T-helper 2 cell (primary cell): Measurements from ENCODE around the gene NAGLU.
"Not testable (repeated sequence)": the region's sequence is repeated elsewhere in the genome, so short reads cannot be mapped to it uniquely, and the experiment has no call there.

ENCODE experiments used
- DNase-seq, 5 experiments: peaks; one replicate each; pipeline versions ENCODE4 v3.0.0 to v3.0.0-alpha.2; 2012 to 2022

NAGLU gene

DNA sequence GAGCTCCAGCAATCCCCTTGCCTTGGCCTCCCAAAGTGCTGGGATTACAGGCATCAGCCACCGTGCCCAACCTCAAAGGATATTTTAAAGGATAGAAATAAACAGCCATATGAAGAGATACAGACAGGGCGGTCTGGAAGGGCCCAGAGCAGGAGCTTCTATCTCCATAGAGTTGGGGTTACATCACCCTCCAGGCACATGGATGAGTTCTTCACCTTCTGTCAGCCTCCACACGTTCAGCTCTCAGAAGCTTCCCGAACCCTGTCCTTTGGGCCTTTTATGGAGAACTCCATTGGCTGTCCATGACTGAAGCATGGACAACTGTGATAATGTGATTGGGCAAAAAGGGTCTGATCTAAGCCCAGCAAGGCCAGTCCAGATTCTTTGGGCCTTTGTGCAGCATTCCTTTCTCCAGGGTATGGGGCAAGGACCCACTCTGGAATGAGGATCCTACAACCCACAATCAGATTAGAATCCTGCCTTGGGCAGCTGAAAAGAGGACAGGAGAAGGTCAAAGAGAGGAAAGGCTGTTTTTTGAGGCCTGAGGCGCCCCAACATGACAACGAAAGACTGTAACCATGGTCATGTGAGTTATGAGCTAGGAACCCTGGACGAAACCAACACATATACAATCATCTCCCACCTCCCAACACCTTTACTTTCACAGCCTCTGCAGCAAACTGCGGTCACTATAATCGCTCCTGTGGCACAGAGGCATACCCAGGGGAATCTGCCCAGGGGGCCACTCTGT lies 9.9 kb downstream of the NAGLU start:
- not testable (repeated sequence) for DNase-seq

DNA sequence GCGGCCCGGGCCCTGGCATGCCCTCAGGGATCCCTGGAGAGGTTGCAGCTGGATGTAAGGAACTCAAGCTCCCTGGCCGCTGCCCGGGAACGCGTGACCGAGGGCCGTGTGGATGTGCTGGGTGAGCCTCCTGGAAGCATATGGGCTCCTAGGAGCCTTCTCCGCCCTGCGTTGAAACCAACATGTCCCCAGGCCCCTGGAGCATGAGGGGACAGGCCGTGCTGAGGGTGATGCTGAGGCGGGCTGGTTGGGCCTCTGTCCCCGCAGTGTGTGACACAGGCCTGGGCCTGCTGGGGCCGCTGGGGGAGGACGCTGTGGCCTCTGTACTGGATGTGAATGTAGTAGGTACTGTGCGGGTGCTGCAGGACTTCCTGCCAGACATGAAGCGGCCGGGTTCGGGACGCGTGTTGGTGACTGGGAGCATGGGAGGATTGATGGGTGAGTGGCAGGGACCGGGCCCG lies 11.0 kb downstream of the NAGLU start:
- no peak for DNase-seq

DNA sequence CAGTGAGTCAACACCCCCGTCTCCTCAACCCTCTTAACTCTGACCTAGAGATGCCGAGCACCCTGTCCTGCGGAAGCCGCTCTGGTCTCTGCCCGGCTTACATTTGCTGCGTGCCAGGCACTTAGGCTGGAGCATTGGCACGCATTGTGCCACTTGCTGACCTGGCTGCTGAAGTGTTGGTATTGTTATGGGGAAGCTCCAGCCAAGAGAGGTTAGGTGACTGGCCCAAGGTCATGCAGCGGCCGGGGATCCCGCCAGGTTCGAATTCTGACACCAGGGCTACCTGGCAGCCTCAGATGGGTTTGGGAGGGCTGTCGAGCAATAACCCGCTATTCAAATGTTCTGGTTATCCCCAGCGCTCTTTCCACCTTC lies 11.6 kb downstream of the NAGLU start:
- no peak for DNase-seq

DNA sequence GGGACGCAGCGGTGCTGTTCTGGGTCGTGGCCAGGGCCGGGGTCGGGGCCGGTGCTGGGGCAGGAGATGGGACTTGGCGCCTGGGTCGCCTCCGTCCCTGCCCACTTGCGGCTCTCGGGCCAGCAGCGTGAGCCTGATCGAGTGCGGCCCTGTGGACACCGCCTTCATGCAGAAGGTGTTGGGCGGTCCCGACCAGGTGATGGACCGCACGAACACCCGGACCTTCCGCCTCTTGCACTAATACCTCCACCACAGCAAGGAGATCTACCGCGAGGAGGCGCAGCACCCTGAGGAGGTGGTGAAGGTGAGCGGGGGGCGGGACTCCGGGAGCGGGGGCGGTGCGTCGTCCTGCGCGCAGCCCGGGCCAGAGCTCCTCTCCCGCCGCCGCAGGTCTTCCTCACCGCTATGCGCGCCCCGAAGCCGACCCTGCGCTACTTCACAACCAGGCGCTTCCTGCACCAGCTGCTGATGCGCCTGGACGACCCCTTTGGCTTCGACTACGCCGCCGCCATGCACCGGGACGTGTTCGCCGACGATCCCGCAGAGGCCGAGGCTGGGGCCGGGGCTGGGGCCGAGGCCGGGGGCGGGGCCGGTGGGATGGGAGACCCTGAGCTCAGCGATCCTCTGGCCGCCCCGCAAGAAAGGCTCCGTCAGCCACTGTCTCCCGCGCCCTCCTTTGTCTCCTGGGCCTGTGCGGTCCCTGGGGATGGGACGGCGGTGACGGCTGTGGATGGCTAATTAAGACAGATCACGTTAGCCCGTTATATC lies 12.2 kb downstream of the NAGLU start:
- peak; percentile 53 to 78 (median 61) for DNase-seq

DNA sequence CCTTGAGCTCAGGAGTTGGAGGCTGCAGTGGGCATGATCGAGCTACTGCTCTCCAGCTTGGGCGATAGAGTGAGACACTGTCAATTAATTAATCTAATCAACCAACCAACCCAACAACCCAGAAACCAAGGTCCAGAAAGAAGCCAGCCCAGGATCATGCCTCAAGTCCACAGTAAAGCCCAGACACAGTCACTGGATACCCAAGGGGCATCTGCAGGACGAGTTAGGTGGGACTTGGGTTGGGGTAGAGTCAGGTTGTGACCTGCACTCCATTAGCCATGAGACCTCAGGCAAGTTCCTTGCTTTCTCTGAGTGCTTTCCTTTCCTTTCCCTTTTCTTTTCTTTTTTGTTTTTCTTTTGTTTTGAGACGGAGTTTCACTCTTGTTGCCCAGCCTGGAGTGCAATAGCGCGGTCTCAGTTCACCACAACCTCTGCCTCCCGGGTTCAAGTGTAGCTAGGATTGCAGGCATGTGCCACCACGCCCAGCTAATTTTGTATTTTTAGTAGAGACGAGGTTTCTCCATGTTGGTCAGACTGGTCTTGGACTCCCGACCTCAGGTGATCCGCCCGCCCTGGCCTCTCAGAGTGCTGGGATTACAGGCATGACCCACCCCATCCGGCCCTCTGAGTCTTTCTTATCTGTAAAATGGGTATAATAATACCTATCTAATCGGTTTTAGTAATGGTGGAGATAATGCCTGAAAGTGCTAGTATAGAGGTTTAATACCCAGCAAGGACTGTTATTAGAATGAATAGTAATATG lies 13.1 kb downstream of the NAGLU start:
- no peak for DNase-seq

DNA sequence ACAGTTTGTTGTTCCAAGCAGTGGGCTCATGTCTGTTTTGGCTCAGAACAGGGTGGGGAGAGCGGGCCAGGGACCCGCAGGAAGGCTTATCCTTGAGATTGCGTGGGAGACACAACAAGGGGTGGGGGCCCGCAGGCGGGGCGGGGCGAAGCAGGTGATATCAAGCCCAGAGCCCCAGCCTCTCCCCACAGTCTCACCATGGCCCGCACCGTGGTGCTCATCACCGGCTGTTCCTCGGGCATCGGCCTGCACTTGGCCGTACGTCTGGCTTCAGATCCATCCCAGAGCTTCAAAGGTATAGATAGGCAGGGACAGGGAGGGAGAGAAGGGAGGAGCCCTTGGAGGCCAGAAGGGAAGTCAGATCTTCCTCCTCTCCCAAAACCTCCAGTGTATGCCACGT lies 16.7 kb downstream of the NAGLU start, which contains the start of gene HSD17B1:
Gene HSD17B1, plus strand, starts transcription at position 188 of the 400 bp plus-strand sequence. Its CDS starts 11 bp downstream, at position 199.
- not testable (repeated sequence) for DNase-seq

DNA sequence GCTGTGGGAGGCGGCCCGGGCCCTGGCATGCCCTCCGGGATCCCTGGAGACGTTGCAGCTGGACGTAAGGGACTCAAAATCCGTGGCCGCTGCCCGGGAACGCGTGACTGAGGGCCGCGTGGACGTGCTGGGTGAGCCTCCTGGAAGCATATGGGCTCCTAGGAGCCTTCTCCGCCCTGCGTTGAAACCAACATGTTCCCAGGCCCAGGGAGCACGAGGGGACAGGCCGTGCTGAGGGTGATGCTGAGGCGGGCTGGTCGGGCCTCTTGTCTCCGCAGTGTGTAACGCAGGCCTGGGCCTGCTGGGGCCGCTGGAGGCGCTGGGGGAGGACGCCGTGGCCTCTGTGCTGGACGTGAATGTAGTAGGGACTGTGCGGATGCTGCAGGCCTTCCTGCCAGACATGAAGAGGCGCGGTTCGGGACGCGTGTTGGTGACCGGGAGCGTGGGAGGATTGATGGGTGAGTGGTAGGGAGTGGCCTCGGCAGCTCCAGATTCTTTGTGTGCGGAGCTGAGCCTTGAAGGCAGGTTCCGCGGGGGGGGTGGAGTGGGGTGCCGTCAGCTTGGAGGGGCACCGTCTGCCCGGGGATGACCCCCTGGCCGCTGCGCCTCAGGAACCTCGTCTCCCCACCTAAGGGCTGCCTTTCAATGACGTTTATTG lies 17.2 kb downstream of the NAGLU start:
- DNase-seq: no peak

DNA sequence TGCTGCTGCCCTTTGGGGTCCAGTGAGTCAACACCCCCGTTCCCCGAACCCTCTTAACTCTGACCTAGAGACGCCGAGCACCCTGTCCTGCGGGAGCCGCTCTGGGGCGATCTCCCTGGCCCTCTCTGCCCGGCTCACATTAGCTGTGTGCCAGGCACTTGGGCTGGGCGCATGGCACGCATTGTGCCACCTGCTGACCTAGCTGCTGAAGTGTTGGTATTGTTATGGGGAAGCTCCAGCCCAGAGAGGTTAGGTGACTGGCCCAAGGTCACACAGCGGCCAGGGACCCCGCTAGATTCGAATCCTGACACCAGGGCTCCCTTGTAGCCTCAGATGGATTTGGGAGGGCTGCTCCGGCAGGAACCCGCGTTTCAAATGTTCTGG lies 17.8 kb downstream of the NAGLU start:
- peak in 1 of 5 experiments; percentile 52 for DNase-seq

DNA sequence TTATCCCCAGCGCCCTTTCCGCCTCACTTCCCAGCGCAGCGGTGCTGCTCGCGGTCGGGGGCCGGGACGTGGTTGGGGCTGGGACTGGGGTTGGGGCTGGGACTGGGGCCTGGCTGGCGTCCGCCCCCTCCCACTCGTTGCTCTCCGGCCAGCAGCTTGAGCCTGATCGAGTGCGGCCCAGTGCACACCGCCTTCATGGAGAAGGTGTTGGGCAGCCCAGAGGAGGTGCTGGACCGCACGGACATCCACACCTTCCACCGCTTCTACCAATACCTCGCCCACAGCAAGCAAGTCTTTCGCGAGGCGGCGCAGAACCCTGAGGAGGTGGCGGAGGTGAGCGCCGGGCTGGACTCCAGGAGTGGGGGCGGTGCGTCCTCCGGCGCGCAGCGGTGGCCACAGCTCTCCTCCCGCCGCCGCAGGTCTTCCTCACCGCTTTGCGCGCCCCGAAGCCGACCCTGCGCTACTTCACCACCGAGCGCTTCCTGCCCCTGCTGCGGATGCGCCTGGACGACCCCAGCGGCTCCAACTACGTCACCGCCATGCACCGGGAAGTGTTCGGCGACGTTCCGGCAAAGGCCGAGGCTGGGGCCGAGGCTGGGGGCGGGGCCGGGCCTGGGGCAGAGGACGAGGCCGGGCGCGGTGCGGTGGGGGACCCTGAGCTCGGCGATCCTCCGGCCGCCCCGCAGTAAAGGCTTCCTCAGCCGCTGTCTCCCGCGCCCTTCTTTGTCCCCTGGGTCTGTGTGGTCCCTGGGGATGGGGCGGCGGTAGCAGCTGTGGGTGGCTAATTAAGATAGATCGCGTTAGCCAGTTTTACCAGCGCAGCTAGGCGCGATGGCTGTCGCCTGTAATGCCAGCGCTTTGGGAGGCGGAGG lies 18.4 kb downstream of the NAGLU start:
- DNase-seq: peak; percentile 43 to 87 (median 62)

DNA sequence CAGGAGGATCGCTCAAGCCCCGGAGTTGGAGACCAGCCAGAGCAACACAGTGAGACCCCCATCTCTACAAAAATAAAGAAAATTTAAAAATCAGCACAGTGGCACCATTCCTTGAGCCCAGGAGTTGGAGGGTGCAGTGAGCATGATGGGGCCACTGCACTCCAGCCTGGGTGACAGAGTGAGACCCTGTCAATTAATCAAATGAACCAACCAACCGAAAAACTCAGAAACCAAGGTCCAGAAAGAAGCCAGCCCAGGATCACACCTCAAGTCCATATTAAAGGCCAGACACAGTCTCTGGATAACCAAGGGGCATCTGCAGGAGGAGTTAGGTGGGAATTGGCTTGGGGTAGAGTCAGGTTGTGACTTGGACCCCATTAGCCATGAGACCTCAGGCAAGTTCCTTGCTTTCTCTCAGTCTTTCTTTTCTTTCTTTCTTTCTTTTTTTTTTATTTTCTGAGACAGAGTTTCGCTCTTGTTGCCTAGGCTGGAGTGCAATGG lies 19.1 kb downstream of the NAGLU start:
- DNase-seq: no peak

DNA sequence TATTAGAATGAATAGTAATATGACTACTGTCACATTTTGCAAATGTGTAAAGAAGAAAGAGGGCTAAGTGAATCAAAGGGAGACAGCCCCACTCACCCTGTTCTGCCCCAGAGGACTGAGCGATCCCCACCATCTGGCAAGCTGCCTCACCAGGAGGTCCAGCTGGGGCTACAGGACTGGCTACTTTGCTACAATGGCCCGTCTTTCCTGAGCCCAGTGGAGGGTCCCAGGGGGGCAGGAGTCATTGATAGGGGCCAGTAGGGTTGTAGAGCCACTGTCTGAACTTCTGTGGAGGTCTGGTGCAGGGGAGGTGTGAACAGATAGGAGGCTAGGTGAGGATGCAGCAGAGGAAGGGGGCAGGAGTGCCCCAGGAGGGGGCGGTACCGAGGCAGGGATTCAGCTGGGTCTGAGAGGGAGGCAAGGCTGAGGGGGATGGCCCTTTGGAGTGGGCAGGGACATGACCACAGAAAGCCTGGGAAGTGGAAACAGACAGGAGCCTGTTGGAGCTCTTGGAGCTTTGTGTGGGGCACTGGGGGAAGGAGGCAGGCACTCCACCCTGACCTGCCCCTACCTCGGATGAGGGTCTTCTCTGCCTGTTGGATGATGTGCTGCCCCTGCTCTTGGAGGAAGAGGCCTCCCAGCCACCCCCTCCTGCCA lies 20.0 kb downstream of the NAGLU start:
- not testable (repeated sequence) for DNase-seq

DNA sequence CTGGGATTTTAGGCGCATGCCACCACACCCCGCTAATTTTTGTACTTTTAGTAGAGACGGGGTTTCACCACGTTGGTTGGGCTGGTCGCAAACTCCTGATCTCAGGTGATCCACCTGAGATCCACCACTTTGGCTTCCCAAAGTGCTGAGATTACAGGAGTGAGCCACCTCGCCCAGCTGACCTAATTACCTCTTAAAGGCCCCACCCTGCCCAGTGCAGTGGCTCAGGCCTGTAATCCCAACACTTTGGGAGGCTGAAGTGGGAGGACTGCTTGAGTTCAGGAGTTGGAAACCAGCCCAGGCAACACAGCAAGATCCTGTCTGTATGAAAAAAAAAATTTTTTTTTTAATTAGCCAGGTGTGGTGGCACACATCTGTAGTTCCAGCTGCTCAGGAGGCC lies 23.0 kb downstream of the NAGLU start:
- no peak for DNase-seq

DNA sequence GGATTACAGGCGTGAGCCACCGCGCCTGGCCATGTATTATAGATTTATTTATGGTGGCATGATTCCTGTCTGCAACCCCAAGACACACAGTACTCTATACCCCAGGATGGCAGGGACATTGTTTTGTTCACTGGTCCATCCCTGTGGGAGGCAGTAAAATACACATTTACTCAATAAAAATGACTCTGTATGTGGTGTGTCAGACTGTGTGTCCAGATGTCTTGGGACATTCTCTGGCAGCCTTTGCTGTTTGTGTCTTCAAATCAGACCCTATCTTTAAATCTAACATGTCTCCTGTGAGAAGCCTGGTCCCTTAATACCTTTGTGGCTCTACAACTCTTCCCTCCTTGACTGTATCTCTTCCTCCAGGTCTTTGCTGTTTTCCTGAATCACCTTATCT lies 24.2 kb downstream of the NAGLU start:
- DNase-seq: no peak

DNA sequence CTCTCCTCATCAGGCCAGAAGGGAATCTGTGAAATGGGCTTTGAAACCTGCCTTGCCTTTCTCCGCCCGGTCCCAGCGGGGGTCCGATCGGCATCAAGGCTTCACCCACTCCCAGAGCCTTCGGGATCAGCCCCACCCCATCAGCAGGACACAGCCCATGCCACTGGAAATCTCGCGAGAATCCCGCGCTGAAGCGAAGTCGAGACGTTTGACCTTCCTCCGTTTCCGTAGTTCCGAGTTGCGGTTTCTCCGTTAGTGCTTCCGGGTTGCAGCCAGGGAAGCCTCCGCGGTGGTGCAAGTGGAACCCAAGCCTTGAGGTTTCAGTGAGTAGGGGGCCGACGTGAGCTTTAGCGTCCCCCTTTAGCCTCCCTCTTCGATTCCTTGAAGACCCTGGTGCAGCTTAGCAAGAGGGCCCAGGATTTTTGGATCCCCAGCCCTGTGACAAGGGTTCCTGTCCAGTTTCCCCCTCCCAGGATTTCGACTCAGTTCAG lies 25.9 kb downstream of the NAGLU start, which contains the start of gene COASY:
Gene COASY, plus strand, starts transcription at position 252 of the 491 bp plus-strand sequence. CDS start 475 bp downstream, outside the sequence.
- DNase-seq: peak; percentile 70 to 97 (median 85)

DNA sequence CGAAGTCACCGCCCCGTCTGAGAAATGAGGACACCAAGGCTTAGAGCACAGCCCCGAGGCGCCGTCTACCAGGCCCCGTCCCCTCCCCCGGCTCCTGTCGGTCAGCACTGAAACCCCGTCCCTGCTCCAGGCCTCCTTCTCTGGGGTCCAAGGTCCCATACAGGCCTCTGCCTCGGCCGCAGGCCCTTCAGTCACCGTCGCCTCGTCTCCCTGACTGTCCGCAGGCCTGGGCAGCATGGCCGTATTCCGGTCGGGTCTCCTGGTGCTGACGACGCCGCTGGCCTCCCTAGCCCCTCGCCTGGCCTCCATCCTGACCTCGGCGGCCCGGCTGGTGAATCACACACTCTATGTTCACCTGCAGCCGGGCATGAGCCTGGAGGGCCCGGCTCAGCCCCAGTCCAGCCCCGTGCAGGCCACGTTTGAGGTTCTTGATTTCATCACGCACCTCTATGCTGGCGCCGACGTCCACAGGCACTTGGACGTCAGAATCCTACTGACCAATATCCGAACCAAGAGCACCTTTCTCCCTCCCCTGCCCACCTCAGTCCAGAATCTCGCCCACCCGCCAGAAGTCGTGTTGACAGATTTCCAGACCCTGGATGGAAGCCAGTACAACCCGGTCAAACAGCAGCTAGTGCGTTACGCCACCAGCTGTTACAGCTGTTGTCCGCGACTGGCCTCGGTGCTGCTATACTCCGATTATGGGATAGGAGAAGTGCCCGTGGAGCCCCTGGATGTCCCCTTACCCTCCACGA lies 26.5 kb downstream of the NAGLU start:
- DNase-seq: no peak

DNA sequence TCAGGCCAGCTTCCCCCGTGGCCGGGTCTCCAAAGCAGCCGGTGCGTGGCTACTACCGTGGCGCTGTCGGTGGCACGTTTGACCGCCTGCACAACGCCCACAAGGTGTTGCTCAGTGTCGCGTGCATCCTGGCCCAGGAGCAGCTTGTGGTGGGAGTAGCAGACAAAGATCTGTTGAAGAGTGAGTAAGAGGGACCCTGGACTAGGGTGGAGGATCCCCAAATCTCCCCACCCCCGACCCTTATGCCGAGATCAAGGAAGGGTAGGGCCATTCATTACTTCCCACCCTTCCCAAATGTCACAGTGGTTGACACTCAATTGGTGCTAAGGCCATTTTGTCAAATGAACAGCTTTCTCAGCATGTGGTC lies 27.1 kb downstream of the NAGLU start:
- DNase-seq: no peak

DNA sequence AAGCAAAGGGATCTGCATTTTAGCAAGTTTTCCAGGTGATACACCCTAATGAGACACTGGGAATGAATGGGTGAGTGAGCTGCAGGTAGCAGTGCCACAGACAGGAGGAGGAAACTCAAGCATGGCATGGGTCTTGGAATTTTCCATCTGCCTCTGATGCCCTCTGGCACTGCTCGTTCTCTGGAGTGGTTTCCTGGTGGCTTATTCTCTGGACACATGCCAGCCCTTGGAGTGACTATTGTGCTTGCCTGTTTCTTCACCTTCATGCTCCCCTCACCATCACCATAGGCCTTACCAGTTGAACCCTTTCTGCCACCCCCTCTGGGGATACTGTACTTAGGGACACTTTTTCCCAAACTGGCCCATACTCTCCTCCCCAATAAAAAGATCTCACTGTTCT lies 27.5 kb downstream of the NAGLU start:
- DNase-seq: no peak

DNA sequence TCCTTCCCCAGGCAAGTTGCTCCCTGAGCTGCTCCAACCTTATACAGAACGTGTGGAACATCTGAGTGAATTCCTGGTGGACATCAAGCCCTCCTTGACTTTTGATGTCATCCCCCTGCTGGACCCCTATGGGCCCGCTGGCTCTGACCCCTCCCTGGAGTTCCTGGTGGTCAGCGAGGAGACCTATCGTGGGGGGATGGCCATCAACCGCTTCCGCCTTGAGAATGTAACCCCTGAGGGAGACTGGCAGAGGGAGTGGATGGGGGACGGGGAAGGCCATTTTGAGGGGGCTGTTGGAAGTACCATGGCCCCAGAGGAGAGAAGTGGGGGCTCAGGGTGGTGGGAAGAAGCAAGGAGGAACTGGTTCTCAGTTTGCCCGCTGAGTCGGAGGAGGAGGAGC lies 27.9 kb downstream of the NAGLU start:
- no peak for DNase-seq

DNA sequence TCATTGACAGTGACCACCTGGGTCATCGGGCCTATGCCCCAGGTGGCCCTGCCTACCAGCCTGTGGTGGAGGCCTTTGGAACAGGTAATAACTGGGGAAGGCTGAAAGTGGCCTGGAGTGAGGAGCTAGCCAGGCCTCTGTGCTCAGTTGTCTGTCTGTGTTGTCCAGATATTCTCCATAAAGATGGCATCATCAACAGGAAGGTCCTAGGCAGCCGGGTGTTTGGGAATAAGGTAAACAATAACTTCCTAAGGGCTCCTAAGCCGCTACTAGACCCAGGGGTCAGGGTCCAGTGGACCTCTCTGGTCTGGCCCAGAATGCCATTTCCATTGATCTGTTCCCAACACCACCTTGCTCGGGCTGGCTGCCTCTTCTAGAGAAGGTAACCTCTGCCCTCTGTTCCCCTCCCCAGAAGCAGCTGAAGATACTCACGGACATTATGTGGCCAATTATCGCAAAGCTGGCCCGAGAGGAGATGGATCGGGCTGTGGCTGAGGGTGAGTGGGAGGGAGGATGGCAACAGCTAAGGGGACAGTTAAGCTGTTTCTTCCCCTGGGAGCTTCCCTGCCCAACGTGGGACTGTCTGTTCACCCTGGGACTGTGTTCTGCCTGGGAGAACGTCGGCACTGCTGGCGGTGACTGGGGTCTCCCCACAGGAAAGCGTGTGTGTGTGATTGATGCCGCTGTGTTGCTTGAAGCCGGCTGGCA lies 28.9 kb downstream of the NAGLU start:
- no peak for DNase-seq
